Subcutaneous adipose tissue (tissue), 4 donors: Measurements from ENCODE around the gene CREB3L1. TPM values are rescaled to one million over a fixed set of nuclear protein-coding genes. Genes with fewer than 3 reads are reported as not detected.

ENCODE experiments used
- CTCF ChIP-seq: fragments of 450-650 bp; IDR thresholded peaks from one replicate; pipeline ENCODE4 v1.5.1; 2016; ENCODE audit warnings: low read depth, mild to moderate bottlenecking, control low read depth, antibody characterized with exemption, moderate library complexity
- total RNA-seq, 4 donors: library from RNA; depleted of rRNA; stranded (reverse); fragments of >200 nt; gene quantifications; one replicate each; pipeline ENCODE4 v1.1.0, GENCODE V29; 2016

CREB3L1 gene
- total RNA-seq, 4 donors from 2014 or later: 0.44 to 4.9 (median 2.5) TPM

- no peak for TF ChIP-seq CTCF
Observed at GRCh38 chr11:46293641-46294103, 16.2 kb downstream of the CREB3L1 start.

GRCh38 chr11:46294365-46295309 lies 17.2 kb downstream of the CREB3L1 start:
- no peak for TF ChIP-seq CTCF

- no peak for TF ChIP-seq CTCF
Observed at GRCh38 chr11:46295312-46296058, 18.0 kb downstream of the CREB3L1 start.

GRCh38 chr11:46296059-46296527 lies 18.6 kb downstream of the CREB3L1 start:
- TF ChIP-seq CTCF: no peak

- no peak for TF ChIP-seq CTCF
Observed at GRCh38 chr11:46296528-46297448, 19.3 kb downstream of the CREB3L1 start.

GRCh38 chr11:46298699-46299433 lies 21.4 kb downstream of the CREB3L1 start:
- no peak for TF ChIP-seq CTCF
